HG03135 (cell line): ENCODE data around the gene PMAIP1.
A peak's percentile ranks its signal among the peaks of the same experiment; 100 is the strongest.
"Not testable (repeated sequence)": the region's sequence is repeated elsewhere in the genome, so short reads cannot be mapped to it uniquely, and the experiment has no call there.

Experiments
- ATAC-seq: cut with Tn5 transposase; IDR thresholded peaks from one replicate; pipeline ENCODE4 v1.9.1; 2021; ENCODE audit warnings: mild to moderate bottlenecking, moderate library complexity; ENCODE audit not compliant: unreplicated experiment

PMAIP1 gene

DNA sequence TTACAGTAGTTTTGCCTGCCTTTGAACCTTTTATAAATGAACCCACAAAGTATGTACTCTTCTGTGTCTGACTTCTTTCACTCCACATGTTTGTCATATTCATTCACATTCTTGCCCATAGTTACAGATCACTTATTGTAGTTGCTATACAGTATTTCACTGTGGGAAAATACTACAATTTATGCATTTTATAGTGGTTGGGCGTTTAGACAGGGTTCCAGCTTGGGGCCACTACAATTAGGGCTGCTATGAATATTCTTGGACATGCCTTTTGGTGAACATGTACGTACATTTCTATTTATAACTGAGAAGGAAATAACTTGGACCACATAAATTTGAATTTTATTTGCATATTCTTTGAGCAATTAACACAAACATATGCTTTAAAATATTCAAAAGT, 15.4 kb upstream of the PMAIP1 start:
- ATAC-seq, result no peak

DNA sequence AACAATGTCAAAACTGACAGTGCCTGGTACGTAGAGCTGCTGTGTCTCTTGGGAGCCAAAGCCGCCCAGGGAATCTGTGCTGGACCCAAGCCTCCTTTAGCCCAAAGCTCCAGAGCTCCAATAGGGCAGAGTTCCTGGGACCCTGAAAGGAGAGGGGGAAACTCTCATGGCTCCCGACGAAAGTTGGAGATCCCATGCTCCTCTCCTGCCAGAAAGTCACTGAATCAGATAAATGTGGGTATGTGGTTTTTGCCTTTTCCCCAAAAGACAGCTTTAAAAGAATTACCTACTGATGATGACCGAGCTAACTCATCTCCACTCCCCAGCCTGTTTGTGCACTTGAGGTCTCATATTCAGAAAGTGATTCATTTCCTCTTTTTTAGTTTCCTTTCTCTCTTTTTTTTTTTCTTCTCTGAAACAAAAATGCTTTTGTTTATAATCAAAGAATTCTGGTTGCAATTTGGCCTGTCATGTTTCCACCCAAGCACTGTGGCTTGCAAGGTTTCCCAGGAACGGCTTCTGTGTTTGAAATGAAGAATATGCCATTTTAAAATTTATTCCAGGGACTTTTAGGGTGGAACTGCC, 14.1 kb upstream of the PMAIP1 start:
- ATAC-seq, result peak; percentile 77

DNA sequence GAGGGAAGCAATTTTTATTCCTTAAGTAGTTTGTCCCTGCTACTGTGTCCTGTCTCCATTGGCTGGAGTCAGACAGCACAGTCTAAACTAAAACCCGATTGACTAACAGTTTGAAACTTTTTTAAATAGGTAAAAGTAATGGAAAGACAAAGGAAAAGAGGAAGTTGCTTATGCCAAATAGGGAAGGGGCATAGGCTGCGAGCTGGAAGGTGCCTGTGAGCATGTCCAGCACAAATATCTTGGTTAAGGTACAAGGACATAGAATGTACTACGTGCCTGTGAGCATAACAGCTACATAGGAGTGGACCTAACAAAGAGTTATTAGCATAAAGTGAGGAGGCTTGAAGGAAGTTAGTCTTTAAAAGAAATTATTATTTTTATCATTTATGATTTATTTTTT, 13.4 kb upstream of the PMAIP1 start:
- ATAC-seq, result not testable (repeated sequence)

DNA sequence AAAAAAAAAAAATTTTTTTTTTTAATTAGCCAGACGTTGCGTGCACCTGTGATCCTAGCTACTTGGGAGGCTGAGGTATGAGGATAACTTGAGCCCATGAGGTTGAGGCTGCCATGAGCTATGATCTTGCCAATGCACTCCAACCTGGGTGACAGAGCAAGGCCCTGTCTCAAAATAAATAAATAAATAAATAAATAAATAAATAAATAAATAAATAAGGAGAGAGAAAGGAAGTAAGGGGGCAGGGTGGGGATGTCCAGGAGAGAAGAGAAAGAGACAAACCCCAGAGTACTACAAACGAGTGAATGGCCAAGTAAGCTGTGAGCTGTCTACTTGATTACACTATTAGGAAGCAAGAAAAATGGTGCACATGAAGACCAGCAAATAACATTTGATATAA, 7.7 kb upstream of the PMAIP1 start:
- no peak for ATAC-seq

DNA sequence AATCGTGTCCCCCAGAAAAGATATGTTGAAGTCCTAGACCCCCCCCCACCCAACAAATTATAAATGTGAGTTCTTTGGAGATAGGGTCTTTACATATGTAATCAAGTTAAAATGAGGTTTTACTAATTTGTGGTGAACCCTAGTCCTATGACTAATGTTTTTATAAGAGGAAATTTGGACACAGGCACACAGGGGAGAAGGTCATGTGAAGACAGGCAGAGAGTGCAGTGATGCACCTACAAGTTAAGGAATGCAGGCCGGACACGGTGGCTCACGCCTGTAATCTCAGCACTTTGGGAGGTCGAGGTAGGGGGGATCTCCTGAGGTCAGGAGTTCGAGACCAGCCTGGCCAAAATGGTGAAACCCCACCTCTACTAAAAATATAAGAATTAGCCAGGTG, 5.8 kb upstream of the PMAIP1 start:
- ATAC-seq, result no peak

DNA sequence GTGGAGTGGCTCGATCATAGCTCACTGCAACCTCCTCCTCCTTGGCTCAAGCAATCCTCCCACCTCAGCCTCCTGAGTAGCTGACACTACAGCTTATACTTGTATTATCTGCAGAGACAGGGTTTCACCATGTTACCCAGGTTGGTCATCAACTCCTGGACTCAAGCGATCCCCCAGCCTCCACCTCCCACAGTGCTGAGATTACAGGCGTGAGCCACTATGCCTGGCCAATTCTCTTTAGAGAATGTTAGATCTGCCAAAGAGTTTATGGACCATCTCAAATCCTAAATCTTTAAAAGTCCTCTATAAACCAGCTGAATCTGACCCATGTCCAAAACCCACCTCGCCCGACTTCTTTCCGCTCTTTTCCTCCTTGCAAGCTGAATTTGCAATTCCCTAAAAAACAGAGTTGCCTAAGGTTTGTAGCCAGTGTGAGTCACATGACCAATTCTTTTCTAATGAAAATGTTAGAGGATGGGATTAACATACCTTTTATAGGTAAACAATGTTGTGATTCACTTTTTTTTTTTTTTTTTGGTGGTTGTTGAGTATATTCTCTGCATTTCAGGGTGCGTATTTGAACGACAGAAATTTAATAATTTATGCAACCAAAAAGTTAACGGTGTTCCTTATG, 2.4 kb upstream of the PMAIP1 start:
- ATAC-seq, result no peak

DNA sequence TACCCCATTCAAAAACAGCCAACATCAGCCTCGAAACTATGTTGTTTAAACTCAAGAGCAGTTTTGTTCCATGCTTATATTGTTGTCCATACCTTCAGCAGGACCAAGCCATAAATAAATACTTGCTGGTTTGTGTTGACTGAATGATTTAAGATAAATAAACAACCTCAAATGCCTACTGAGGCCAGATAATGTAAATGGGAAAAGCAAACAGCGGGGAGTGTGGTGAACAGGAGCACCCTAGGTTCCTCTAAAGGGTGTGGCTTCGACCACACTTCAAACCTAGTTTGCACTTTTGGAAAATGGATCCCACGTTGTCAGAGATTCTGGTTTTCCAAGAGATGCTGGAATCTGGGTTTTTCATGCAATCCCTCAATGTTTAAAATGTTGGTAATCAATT, 1.7 kb upstream of the PMAIP1 start:
- ATAC-seq, result no peak

DNA sequence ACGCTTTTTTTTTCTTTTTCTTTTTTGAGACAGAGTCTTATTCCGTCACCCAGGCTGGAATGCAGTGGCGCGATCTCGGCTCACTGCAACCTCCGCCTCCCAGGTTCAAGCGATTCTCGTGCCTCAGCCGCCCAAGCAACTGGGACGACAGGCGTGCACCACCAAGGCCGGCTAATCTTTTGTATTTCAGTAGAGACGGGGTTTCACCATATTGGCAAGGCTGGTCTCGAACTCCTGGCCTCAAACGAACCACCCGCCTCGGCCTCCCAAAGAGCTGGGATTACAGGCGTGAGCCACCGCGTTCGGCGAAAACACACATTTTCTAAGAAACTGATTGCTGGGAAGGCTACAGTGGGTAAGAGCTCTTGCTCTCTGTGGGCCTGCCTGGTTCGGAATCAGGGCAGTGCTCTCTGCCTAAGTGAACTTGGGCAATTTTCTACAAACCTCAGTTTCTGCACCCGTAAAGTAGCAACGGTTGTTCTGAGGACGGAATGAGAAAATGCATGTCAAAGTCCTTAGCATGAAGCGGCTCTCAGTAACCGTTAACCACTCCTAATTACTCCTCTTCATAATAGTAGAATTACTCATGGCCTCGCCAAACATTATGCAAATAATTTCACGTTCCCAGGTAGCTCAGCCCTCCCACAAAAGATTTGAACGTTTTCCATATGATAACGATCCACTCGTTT, 1.0 kb upstream of the PMAIP1 start:
- ATAC-seq, result peak; percentile 6

DNA sequence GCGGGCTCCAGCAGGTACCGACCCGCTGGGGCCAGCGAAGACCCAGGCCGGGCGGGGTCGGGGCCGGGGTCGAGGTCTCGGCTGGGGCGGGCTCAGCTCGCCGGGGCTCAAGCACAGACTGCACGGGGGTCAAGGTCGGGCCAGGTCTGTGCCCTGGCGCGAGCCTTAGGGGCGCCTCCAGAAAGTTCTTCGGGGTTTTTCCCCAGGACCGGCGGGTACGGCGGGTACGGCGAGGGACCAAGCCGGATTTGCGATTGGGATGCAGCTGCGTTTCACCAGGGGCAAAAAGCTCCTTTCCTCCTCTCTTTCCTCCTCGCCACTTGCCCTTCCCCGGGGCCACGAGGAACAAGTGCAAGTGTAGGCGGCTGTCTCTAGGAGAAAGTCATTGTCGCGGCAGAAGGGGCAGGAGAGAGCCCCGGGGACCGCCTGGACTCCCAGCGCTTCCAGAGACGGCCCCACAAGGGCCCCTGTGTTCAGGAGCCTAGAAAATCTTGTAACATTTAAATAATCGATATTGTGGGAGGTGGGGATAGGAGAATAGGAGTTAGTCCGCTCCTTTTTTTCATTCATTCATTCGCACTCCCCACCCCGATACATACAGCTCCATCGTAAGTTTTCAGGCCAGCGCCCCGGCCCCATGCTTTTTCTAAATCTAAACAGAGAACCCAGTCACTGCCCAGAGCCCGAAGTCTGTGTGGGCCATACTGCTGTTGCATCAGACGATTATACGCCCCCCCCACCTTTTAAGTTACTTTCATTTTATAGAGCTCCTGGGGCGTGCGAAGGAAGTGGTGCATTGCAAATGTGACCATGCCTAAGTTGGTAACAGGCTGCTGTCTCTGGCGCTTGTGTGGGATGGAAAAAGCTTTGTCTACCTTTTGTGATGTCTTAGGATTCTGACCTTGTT, 679 bp downstream of the PMAIP1 start:
- peak; percentile 37 for ATAC-seq

DNA sequence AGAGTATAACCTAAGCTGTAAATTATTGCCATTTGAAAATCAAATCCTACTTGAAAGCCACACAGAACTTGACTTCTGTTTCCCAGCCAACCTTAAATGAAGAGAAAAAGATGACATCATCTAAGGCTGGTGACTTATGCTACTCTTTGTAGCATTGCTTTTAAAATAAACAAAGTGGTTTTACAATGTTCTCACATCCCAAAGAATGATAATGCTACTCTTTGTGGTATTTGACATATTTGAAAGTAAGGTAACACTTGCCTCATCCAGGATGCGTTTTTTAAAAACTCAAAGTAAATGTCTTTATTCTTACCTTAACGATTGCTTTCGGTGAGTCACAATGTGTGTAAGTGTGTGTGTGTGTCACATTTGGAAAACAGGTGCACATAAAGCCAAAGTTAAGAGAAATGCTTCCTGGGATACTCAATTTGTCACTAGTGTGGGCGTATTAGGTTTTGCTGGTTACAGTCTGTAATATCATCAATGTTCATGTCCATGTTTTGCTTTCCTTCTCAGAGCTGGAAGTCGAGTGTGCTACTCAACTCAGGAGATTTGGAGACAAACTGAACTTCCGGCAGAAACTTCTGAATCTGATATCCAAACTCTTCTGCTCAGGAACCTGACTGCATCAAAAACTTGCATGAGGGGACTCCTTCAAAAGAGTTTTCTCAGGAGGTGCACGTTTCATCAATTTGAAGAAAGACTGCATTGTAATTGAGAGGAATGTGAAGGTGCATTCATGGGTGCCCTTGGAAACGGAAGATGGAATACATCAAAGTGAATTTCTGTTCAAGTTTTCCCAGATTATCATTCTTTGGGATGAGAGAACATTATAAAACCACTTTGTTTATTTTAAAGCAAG, 2.6 kb downstream of the PMAIP1 start:
- ATAC-seq, result no peak

DNA sequence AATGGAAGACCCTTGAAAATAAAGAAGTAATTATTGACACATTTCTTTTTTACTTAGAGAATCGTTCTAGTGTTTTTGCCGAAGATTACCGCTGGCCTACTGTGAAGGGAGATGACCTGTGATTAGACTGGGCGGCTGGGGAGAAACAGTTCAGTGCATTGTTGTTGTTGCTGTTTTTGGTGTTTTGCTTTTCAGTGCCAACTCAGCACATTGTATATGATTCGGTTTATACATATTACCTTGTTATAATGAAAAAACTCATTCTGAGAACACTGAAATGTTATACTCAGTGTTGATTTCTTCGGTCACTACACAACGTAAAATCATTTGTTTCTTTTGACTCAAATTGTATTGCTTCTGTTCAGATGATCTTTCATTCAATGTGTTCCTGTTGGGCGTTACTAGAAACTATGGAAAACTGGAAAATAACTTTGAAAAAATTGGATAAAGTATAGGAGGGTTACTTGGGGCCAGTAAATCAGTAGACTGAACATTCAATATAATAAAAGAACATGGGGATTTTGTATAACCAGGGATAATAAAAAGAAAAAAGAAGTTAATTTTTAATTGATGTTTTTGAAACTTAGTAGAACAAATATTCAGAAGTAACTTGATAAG, 3.3 kb downstream of the PMAIP1 start:
- ATAC-seq, result no peak

DNA sequence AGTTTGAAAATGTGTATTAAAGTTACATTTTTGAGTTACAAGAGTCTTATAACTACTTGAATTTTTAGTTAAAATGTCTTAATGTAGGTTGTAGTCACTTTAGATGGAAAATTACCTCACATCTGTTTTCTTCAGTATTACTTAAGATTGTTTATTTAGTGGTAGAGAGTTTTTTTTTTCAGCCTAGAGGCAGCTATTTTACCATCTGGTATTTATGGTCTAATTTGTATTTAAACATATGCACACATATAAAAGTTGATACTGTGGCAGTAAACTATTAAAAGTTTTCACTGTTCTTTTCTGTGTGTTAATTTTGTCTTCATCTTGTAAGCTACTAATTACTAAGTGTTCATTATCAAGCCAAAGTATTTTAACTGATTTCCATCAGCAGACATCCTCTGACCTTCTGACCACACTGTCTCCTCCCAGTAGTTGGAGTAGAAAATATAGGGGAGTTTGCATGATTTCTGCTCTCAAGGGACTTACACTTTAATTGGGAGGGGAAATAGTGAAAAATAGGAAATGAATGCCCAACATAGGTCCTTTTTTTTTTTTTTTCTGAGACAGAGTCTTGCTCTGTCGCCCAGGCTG, 4.3 kb downstream of the PMAIP1 start:
- ATAC-seq, result no peak

DNA sequence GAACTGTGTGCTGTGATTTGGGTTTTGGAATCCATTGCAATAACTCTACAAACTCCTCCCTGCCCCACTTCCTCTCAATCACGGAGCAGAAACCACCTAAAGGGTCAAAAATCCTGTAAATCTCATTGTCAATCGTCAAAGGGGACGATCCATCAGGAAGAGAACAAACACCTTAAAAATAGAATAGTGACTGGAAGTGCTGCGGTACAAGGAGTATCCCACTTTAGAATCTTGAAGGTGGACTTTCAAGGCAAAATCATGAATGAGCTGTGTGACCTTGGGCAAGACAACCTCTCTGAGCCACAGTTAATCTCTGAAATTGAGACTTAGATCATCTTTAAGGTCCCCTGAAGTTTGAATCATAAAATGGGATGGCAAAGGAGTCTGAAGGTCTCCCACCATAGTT, 5.9 kb downstream of the PMAIP1 start:
- no peak for ATAC-seq

DNA sequence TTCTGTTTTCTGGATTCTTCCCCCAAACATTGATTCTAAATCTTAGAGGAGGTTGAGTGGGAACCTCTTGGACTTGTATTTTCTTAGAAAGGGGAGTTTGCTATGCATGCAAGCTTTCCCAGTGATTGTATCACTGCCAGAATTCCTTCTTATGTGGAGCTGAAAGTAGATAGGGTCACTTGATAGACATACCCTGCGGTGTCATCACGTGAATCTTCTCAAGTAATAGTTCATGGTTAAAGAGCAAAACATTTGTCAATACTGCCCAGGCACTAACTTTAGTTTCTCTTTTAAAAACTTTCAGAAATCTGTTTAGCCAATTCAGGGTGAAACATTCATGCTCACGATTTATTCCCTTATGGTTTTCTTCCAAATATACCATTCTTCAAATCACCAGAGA, 6.4 kb downstream of the PMAIP1 start:
- no peak for ATAC-seq

DNA sequence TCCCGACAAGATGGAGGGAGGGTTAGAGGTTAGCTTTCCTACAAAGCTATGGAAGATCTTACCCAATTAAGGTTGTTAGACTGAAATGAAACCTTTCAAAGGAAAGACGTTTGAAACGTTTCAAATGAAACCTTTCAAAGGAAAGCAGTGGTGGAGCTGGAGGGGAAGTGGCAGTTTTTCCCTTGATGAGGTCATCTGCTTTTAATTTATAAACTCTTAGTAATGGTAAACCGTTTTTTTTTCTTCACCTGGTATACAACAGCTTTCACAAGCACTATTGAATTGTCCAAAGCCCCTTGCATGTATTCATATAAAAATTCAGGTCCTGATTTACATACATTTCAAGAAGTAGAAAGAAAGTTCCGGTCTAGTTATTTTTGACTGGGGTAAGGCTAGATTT, 7.4 kb downstream of the PMAIP1 start:
- no peak for ATAC-seq

DNA sequence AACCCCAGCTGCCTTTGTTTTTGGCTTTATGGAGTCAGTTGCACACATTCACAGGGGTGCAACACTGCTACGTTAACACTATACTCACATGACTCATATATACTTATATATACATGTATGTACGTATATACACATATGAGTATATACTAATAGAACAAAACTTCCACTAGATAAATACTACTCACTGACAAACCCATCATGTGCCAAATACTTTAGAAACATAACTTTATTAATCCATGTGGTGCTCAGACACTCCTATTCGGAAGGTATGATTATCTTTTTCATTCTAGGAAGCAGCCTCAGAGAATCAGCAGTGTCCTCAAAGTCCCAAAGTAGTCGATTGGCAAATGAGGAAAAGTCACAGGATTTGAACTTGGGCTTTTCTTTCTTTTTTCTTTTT, 7.9 kb downstream of the PMAIP1 start:
- ATAC-seq, result no peak

DNA sequence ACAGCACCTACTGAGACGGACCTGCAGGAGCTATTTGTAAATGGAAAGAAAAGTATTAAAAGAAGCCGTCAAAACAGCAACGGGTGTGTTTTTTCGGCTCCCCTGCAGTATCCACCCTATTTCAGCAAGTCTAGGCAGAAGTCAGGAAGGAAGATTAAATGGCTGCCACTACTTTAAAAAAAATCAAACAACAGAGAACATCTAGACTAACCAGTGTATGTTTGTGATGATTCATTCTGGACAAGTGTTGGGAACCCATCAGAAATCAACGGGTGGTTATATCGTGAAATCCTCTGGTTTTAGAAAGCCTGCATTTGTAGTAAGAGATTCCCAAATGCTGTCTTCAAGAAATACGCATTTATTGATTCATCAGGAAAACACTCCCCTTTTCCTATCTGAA, 9.0 kb downstream of the PMAIP1 start:
- no peak for ATAC-seq

DNA sequence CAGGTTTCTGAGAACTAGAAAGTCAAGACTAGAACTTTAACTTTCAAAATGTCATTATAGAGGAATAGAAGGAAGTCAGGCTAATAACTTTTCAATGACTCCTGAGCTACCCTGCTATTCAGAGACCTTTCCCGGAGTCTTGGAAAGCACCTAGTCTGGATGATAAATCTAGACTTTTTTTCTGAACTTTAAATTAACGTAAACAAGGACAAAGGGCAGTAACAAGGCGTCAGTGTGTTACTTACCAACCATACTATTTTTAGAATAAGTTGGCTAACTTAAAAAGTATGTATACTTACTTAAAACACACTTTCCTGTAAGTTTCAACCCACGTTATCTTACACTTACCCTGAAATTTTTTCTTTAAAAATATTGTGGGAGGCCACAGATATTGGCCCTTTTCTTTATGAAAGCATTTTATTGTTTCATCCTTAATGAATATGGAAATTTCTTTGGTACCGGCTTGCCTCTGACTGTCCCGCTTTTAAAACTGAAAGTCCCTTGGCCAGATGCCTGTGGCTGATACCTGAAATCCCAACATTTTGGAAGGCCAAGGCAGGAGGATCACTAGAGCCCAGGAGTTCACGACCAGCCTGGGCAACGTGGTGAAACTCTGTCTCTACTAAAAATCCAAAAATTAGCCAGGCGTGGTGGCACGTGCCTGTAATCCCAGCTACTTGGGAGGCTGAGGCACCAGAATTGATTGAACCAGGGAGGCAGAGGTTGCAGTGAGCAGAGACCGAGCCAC, 9.7 kb downstream of the PMAIP1 start:
- ATAC-seq, result no peak

DNA sequence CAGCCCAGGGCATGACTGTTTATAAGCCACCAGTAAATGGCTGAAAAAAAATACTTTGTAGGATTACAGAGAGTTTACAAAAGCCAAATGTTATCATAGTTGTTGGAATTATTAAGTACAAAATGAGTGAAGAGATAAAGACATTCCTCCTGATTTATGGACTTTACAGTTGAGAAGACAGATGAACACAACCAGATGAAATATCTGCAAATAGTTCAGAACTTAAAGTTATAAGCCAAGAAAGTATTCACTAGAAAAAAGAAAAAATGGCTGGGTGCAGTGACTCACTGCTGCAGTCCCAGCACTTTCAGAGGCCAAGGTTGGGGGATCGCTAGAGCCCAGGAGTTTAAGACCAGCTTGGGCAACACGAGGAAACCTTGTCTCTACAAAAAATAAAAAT, 11.2 kb downstream of the PMAIP1 start:
- ATAC-seq, result no peak
